Left ventricle myocardium inferior (tissue), 1 donor: Measurements from ENCODE around the gene B4GALT6. TPM values are rescaled to one million over a fixed set of nuclear protein-coding genes. Genes with fewer than 3 reads are reported as not detected.

Experiments used
- DNase-seq: peaks from one replicate; pipeline ENCODE4 v3.0.0-alpha.2; 2020
- H3K27ac ChIP-seq: fragments of 200-600 bp; replicated peaks from 2 replicates; pipeline ENCODE4 v1.8.0; 2021
- H3K27me3 ChIP-seq: fragments of 200-600 bp; 2 replicates; pipeline ENCODE4 v1.8.0; 2021; ENCODE audit warnings: low read depth
- H3K36me3 ChIP-seq: fragments of 200-600 bp; 2 replicates; pipeline ENCODE4 v1.8.0; 2021
- H3K4me1 ChIP-seq: fragments of 200-600 bp; 2 replicates; pipeline ENCODE4 v1.8.0; 2021
- H3K4me3 ChIP-seq: fragments of 200-600 bp; 2 replicates; pipeline ENCODE4 v1.8.0; 2021; ENCODE audit warnings: mild to moderate bottlenecking, moderate library complexity
- H3K9me3 ChIP-seq: fragments of 200-600 bp; replicated peaks from 2 replicates; pipeline ENCODE4 v1.8.0; 2021
- CTCF ChIP-seq: fragments of 200-600 bp; IDR thresholded peaks from 2 replicates; pipeline ENCODE4 v1.8.0; 2021; ENCODE audit warnings: antibody characterized with exemption, mild to moderate bottlenecking, borderline replicate concordance
- intact Hi-C: fragments of 100-400 bp; cut with micrococcal nuclease; formaldehyde crosslinking; loops from one replicate; pipeline ENCODE4 v1.11.0; 2022
- total RNA-seq: library from RNA; stranded (reverse); fragmentation: NEBNext Ultra II Directional; extraction: Animal tissue kit (Norgen Biotek cat#: 25700); gene quantifications from one replicate; pipeline ENCODE4 v1.2.1, GENCODE V29; 2021
- donor health status: DM: no; HTN: yes; CAD: no; lungs with severe emphysema.

Gene B4GALT6
- total RNA-seq, 1 donor from 2014 or later, result 5.3 TPM

DNA sequence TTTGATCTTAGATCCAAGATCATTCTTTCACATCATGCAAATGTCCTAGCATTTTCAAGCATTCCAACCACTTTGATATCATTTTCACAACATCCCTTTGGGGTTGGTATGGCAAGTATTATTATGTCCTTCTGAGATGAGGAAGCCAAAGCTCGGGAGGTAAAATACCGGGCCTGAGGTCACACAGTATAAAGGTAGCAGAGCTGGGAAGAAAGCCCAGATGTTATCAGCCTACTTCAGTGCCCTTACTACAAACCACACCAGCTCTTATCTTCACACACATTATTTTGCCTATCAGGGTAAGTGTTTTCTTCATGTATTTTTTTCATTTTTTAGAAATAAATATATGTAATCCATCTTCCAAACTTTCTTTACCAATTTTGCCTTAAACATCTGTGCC, 4.2 kb upstream of the B4GALT6 start:
- H3K4me1 ChIP-seq, result peaks cover 21% of the 10 kb centered on the region
- no peaks in the 10 kb centered on the region for H3K27me3 ChIP-seq
- DNase-seq, result no peak
- no peaks in the 10 kb centered on the region for H3K36me3 ChIP-seq
- H3K9me3 ChIP-seq, result no peaks in the 10 kb centered on the region
- H3K4me3 ChIP-seq, result no peak overlapping the region
- intact Hi-C loops, result loop anchor here (5.0 kb wide), 1 partner anchor 34 kb away; no protein-coding TSS in a partner anchor
- no peak overlapping the region for H3K27ac ChIP-seq
- no peak for TF ChIP-seq CTCF

DNA sequence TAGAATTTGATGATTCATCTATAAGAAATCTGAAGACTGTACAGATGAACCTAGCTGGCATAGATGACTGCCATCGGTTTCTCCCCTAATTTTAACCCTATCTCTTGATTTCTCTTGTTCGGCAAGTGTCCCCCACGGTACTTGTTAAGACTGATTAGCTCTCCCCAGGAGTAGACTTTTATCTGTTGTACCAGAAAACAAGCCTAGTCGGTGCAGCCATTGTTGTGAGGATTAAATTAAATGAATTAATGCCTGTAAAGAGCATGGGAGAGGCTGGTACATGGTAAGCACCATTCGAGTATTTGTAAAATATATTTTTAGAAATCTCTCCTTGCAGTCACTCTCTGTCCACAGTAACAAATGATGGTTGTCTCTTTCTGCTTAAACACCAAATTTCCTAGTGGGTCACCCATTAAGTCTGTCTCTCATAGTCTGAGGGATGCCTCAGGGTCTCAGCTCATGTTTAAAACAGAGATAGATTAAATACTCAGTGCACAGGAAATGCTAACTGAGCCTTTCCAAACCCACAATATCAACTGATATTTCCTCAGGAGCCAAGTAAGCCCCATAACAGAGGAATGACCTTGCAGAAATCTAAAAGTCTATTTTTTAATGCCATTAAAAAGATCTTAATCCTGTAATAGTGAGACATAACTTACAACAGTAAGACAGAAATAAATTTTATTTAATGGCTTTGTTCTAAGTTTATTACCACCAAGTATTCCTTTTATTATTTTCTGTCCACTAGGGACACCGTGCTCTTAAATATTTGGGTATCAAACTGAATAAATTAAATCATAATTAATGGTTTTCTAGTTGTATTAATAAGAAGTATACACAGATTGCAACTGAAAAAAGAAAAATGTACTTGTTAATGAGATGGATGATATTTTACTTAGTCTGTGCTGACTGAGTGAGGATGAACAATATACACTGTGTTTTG, 2.9 kb upstream of the B4GALT6 start:
- intact Hi-C loops, result loop anchor here (5.0 kb wide), 1 partner anchor 35 kb away; no protein-coding TSS in a partner anchor
- TF ChIP-seq CTCF, result no peak
- no peaks in the 10 kb centered on the region for H3K27me3 ChIP-seq
- no peak overlapping the region for H3K27ac ChIP-seq
- no peaks in the 10 kb centered on the region for H3K36me3 ChIP-seq
- H3K4me1 ChIP-seq, result peaks cover 23% of the 10 kb centered on the region
- DNase-seq, result no peak
- no peak overlapping the region for H3K4me3 ChIP-seq
- H3K9me3 ChIP-seq, result no peaks in the 10 kb centered on the region

DNA sequence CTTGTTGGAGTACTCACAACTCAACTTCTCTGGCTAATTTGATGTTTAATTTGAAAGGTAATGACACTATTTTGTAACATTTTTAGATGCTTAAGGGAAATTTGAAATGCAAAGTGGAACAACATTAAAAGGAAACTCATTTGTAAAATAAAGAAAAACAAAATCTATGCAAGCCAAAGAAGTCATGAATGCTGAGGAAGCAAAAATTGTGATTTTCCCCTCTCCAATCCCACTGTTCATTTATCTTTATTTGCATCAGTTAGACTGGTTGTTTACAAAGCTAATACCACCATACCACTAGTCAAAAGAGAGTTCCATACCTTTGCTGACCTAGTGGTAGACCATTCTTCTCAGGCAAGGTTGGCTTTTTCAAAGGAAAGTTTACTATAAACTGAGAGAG, 2.2 kb upstream of the B4GALT6 start:
- H3K4me1 ChIP-seq, result peaks cover 23% of the 10 kb centered on the region
- intact Hi-C loops, result loop anchor here (5.0 kb wide), 1 partner anchor 36 kb away; no protein-coding TSS in a partner anchor
- H3K36me3 ChIP-seq, result no peaks in the 10 kb centered on the region
- TF ChIP-seq CTCF, result no peak
- DNase-seq, result no peak
- H3K9me3 ChIP-seq, result no peaks in the 10 kb centered on the region
- no peak overlapping the region for H3K27ac ChIP-seq
- no peaks in the 10 kb centered on the region for H3K27me3 ChIP-seq
- no peak overlapping the region for H3K4me3 ChIP-seq

- intact Hi-C loops, result loop anchor here (5.0 kb wide), 1 partner anchor 37 kb away; no protein-coding TSS in a partner anchor
- Histone ChIP-seq H3K27ac (peak overlapping the region; percentile 80), H3K9me3 (no peaks in the 10 kb centered on the region), H3K36me3 (no peaks in the 10 kb centered on the region), H3K4me3 (peak overlapping the region; percentile 73), H3K4me1 (peaks cover 24% of the 10 kb centered on the region), H3K27me3 (no peaks in the 10 kb centered on the region)
- peak; percentile 56 for TF ChIP-seq CTCF
- DNase-seq, result peak; percentile 64
Observed at GRCh38 chr18:31685097-31686082, 1.0 kb upstream of the B4GALT6 start.

DNA sequence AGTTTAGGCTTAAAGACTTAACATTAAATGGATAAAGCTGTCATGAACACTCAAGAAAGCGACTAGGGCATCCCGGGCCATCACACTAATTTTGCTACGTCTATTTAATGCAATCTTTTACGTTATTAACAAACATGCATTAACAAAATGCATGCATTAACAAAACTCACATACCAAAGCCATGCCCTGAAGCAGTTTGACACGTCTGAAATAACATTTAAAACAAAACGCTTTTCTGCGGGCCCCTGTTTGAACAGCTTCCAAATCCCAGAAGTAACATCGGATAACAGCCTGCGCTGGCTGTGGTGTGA, 458 bp downstream of the B4GALT6 start:
- DNase-seq, result no peak
- no peaks in the 10 kb centered on the region for H3K27me3 ChIP-seq
- intact Hi-C loops, result no loop called here
- peak overlapping the region; percentile 73 for H3K4me3 ChIP-seq
- H3K27ac ChIP-seq, result peak overlapping the region; percentile 80
- H3K4me1 ChIP-seq, result peaks cover 38% of the 10 kb centered on the region
- no peaks in the 10 kb centered on the region for H3K9me3 ChIP-seq
- no peaks in the 10 kb centered on the region for H3K36me3 ChIP-seq
- TF ChIP-seq CTCF, result no peak
